T-cell (primary cell): ENCODE measurements around the gene TEX10. TPM values are rescaled to one million over a fixed set of nuclear protein-coding genes. Genes with fewer than 3 reads are reported as not detected.

Experiments
- ATAC-seq, 4 experiments: fragments of 200-7000 bp in 3 of 4; fragments of 150-1000 bp in 1 of 4; cut with Tn5 transposase; replicated peaks in 1 of 4; 1 replicate in 3 of 4; 2 replicates in 1 of 4; pipeline ENCODE4 v1.10.0; 2021; ENCODE audit warnings: moderate library complexity in 3 of 4, mild to moderate bottlenecking in 2 of 4, moderate number of reproducible peaks in 1 of 4
- CTCF ChIA-PET, 2 donors: fragments of 300-600 bp; sonication (Branson Sonifier 250); formaldehyde crosslinking; loops; one replicate each; lab custom pipeline; 2022; ENCODE audit warnings: antibody characterized with exemption in 2 of 2; lab: Charles Lee
- POLR2A ChIA-PET, 2 donors: fragments of 300-600 bp; sonication (Branson Sonifier 250); formaldehyde crosslinking; loops; one replicate each; lab custom pipeline; 2022; ENCODE audit warnings: antibody characterized with exemption in 2 of 2; lab: Charles Lee
- DNase-seq, 35 experiments: peaks; one replicate each; pipeline versions ENCODE4 v3.0.0 to v3.0.0-alpha.2; 2013 to 2023
- H3K27ac ChIP-seq: one replicate; pipeline ENCODE4 v1.5.1; 2013; ENCODE audit warnings: low read length
- H3K27me3 ChIP-seq, 2 experiments: replicated peaks in 1 of 2; 1 replicate in 1 of 2; 2 replicates in 1 of 2; pipeline versions ENCODE4 v1.6.1 to v1.7.0; 2013; ENCODE audit warnings: low read length in 1 of 2, mixed read lengths in 1 of 2; ENCODE audit not compliant: control insufficient read depth in 2 of 2, insufficient read depth in 2 of 2; ENCODE audit errors: extremely low read depth in 1 of 2
- H3K36me3 ChIP-seq, 2 donors: 1 replicate in 1 of 2; 2 replicates in 1 of 2; pipeline versions ENCODE4 v1.6.1 to v1.7.0; 2013; ENCODE audit warnings: low read length in 1 of 2; ENCODE audit not compliant: control insufficient read depth in 2 of 2, insufficient read depth in 1 of 2; ENCODE audit errors: extremely low read depth in 1 of 2
- H3K4me1 ChIP-seq, 2 experiments: 1 replicate in 1 of 2; 2 replicates in 1 of 2; pipeline versions ENCODE4 v1.6.1 to v1.7.0; 2013; ENCODE audit warnings: low read length in 2 of 2, mixed read lengths in 1 of 2; ENCODE audit not compliant: insufficient read depth in 2 of 2, control insufficient read depth in 1 of 2; ENCODE audit errors: extremely low read depth in 1 of 2
- H3K4me3 ChIP-seq, 2 donors: 1 replicate in 1 of 2; 2 replicates in 1 of 2; pipeline versions ENCODE4 v1.5.1 to v1.7.0; 2013; ENCODE audit warnings: mild to moderate bottlenecking in 2 of 2, low read length in 1 of 2, moderate library complexity in 1 of 2; ENCODE audit not compliant: control insufficient read depth in 1 of 2; ENCODE audit errors: extremely low read depth in 1 of 2
- H3K9me3 ChIP-seq: 2 replicates; pipeline ENCODE4 v1.7.0; 2013
- H3K27ac Mint-ChIP-seq, 2 donors: one replicate each; pipeline ENCODE4 v1.8.0; 2020 to 2021; ENCODE audit warnings: mild to moderate bottlenecking in 2 of 2, mixed read lengths in 2 of 2
- H3K27me3 Mint-ChIP-seq, 2 donors: one replicate each; pipeline ENCODE4 v1.8.0; 2021 to 2022; ENCODE audit warnings: mixed read lengths in 2 of 2
- H3K36me3 Mint-ChIP-seq: one replicate; pipeline ENCODE4 v1.8.0; 2021; ENCODE audit warnings: mixed read lengths
- H3K4me1 Mint-ChIP-seq, 3 donors: one replicate each; pipeline ENCODE4 v1.8.0; 2020 to 2022; ENCODE audit warnings: mixed read lengths in 3 of 3, mild to moderate bottlenecking in 1 of 3
- H3K4me3 Mint-ChIP-seq, 3 donors: one replicate each; pipeline ENCODE4 v1.8.0; 2020 to 2022; ENCODE audit warnings: mild to moderate bottlenecking in 3 of 3, mixed read lengths in 3 of 3, moderate library complexity in 3 of 3
- H3K9me3 Mint-ChIP-seq, 3 donors: one replicate each; pipeline ENCODE4 v1.8.0; 2020 to 2022; ENCODE audit warnings: mixed read lengths in 3 of 3
- WGBS: methylation state at CpG from one replicate; pipeline ENCODE4 v1.1.5; 2013; ENCODE audit warnings: missing lambda C conversion rate; ENCODE audit not compliant: insufficient coverage; 5-methylcytosine and 5-hydroxymethylcytosine counted together
- total RNA-seq, 35 experiments: library from RNA in 6 of 35; stranded (reverse) in 6 of 35; fragments of 120-200 nt in 1 of 35; gene quantifications; one replicate each; pipeline versions ENCODE4 v1.2.1 to v1.2.4 and lab custom pipeline; 2013 to 2026

TEX10 gene
- total RNA-seq = 10 to 100 TPM; 14.7 to 18.9 (median 16.7) TPM
- total RNA-seq (2013) = 21.8 TPM
- 26.5 to 114 (median 50.0) reads per million in 29 experiments for total RNA-seq (lab: John Stamatoyannopoulos, UW)

- Mint-ChIP-seq H3K4me3 (peak within 1 kb of the TSS; percentile 95 to 96 (median 96)), H3K36me3 (peaks cover 6% of the 10 kb centered on the region), H3K27ac (peak within 1 kb of the TSS; percentile 79 to 91), H3K9me3 (peaks cover 0 to 6% (median under 1%) of the 10 kb centered on the region in 3 donors), H3K27me3 (no peaks in the 10 kb centered on the region), H3K4me1 (peaks cover 44 to 53% (median 51%) of the 10 kb centered on the region in 3 donors)
- peak within 1 kb of the TSS; percentile 81 to 85 for H3K4me3 ChIP-seq
- DNase-seq = peak; percentile 70 to 93 (median 82)
- H3K27me3 ChIP-seq = no peaks in the 10 kb centered on the region
- no peaks in the 10 kb centered on the region for H3K36me3 ChIP-seq
- peak within 1 kb of the TSS; percentile 77 for H3K27ac ChIP-seq
- ATAC-seq = peak; percentile 91 to 95 (median 92)
- under 1% methylated on average over 28 of the region's 53 CpGs for WGBS
- POLR2A ChIA-PET = interaction anchor here in 1 of 2 donors (0.5 kb wide), 1 partner anchor 22 kb away, joined by 3 read pairs; no protein-coding TSS in a partner anchor
- CTCF ChIA-PET = interaction anchor here (0.6 to 1.5 kb wide), 6 partner anchors 8 to 1133 kb away, joined by 3 to 6 read pairs (median 3); no protein-coding TSS in a partner anchor
- H3K9me3 ChIP-seq = no peaks in the 10 kb centered on the region
- peaks cover 16 to 25% of the 10 kb centered on the region in 2 experiments for H3K4me1 ChIP-seq
Observed at GRCh38 chr9:100352727-100353505, at the start of gene TEX10. Gene TEX10 (minus strand): TSS chr9:100352942. CDS start chr9:100349363, 3,579 bp downstream.

- H3K27ac ChIP-seq = no peak overlapping the region
- no peaks in the 10 kb centered on the region for H3K9me3 ChIP-seq
- 86% methylated on average over 1 of the region's 1 CpG for WGBS
- Mint-ChIP-seq H3K9me3 (no peaks in the 10 kb centered on the region), H3K36me3 (no peaks in the 10 kb centered on the region), H3K27me3 (peaks cover 10 to 13% of the 10 kb centered on the region in 2 donors), H3K4me3 (no peak overlapping the region), H3K27ac (no peak overlapping the region), H3K4me1 (no peaks in the 10 kb centered on the region)
- ChIA-PET CTCF (interaction anchor here in 1 of 2 donors (0.6 to 0.8 kb wide), 2 partner anchors 58 to 1423 kb away, joined by 3 to 4 read pairs; no protein-coding TSS in a partner anchor), POLR2A (no interaction called here)
- peaks cover 0 to 5% of the 10 kb centered on the region in 2 experiments for H3K27me3 ChIP-seq
- H3K36me3 ChIP-seq = no peaks in the 10 kb centered on the region
- ATAC-seq = no peak
- H3K4me3 ChIP-seq = no peak overlapping the region
- H3K4me1 ChIP-seq = no peaks in the 10 kb centered on the region
- DNase-seq = no peak
Observed at GRCh38 chr9:100401042-100401441, 48.3 kb upstream of the TEX10 start.

- no peak for DNase-seq
- H3K27ac ChIP-seq = no peak overlapping the region
- H3K36me3 ChIP-seq = no peaks in the 10 kb centered on the region
- no peak overlapping the region for H3K4me3 Mint-ChIP-seq
- H3K4me3 ChIP-seq = no peak overlapping the region
- no peaks in the 10 kb centered on the region for H3K36me3 Mint-ChIP-seq
- no peaks in the 10 kb centered on the region for H3K9me3 Mint-ChIP-seq
- H3K9me3 ChIP-seq = no peaks in the 10 kb centered on the region
- ChIA-PET POLR2A (interaction anchor here in 1 of 2 donors (0.7 kb wide), 1 partner anchor 70 kb away, joined by 3 read pairs; no protein-coding TSS in a partner anchor), CTCF (interaction anchor here (0.6 to 0.7 kb wide), 2 partner anchors 27 to 58 kb away, joined by 5 to 7 read pairs; no protein-coding TSS in a partner anchor)
- no peaks in the 10 kb centered on the region for H3K4me1 ChIP-seq
- no peak overlapping the region for H3K27ac Mint-ChIP-seq
- H3K27me3 Mint-ChIP-seq = peaks cover 3 to 5% of the 10 kb centered on the region in 2 donors
- 80% methylated on average over 1 of the region's 3 CpGs for WGBS
- no peaks in the 10 kb centered on the region for H3K27me3 ChIP-seq
- ATAC-seq = no peak
- H3K4me1 Mint-ChIP-seq = no peaks in the 10 kb centered on the region
Observed at GRCh38 chr9:100397529-100398266, 45.0 kb upstream of the TEX10 start.

GRCh38 chr9:100396769-100397168 lies 44.0 kb upstream of the TEX10 start:
- Mint-ChIP-seq H3K4me3 (no peak overlapping the region), H3K9me3 (no peaks in the 10 kb centered on the region), H3K36me3 (peaks cover 2% of the 10 kb centered on the region), H3K27me3 (peaks cover 2 to 3% of the 10 kb centered on the region in 2 donors), H3K27ac (no peak overlapping the region), H3K4me1 (no peaks in the 10 kb centered on the region)
- Histone ChIP-seq H3K4me3 (no peak overlapping the region), H3K27me3 (no peaks in the 10 kb centered on the region), H3K27ac (no peak overlapping the region), H3K4me1 (no peaks in the 10 kb centered on the region), H3K36me3 (no peaks in the 10 kb centered on the region), H3K9me3 (no peaks in the 10 kb centered on the region)
- ChIA-PET CTCF (interaction anchor here in 1 of 2 donors (0.7 kb wide), 1 partner anchor 59 kb away, joined by 5 read pairs; no protein-coding TSS in a partner anchor), POLR2A (no interaction called here)
- ATAC-seq (no peak), DNase-seq (no peak)
- no CpG with 5 or more reads among the region's 9 CpGs for WGBS

GRCh38 chr9:100394816-100395215 lies 42.1 kb upstream of the TEX10 start:
- H3K27me3 ChIP-seq = no peaks in the 10 kb centered on the region
- Mint-ChIP-seq H3K36me3 (peaks cover 5% of the 10 kb centered on the region), H3K4me1 (no peaks in the 10 kb centered on the region), H3K4me3 (no peak overlapping the region), H3K27me3 (no peaks in the 10 kb centered on the region), H3K9me3 (no peaks in the 10 kb centered on the region), H3K27ac (no peak overlapping the region)
- H3K27ac ChIP-seq = no peak overlapping the region
- no peaks in the 10 kb centered on the region for H3K36me3 ChIP-seq
- no peak for ATAC-seq
- POLR2A ChIA-PET = no interaction called here
- WGBS = no CpG with 5 or more reads among the region's 2 CpGs
- no peak overlapping the region for H3K4me3 ChIP-seq
- H3K4me1 ChIP-seq = no peaks in the 10 kb centered on the region
- no peaks in the 10 kb centered on the region for H3K9me3 ChIP-seq
- CTCF ChIA-PET = no interaction called here
- no peak for DNase-seq

- Histone ChIP-seq H3K4me3 (no peak overlapping the region), H3K27me3 (no peaks in the 10 kb centered on the region), H3K36me3 (no peaks in the 10 kb centered on the region), H3K4me1 (no peaks in the 10 kb centered on the region), H3K27ac (no peak overlapping the region), H3K9me3 (no peaks in the 10 kb centered on the region)
- Mint-ChIP-seq H3K4me3 (no peak overlapping the region), H3K27me3 (no peaks in the 10 kb centered on the region), H3K36me3 (peaks cover 5% of the 10 kb centered on the region), H3K9me3 (no peaks in the 10 kb centered on the region), H3K27ac (no peak overlapping the region), H3K4me1 (no peaks in the 10 kb centered on the region)
- DNase-seq = no peak
- ChIA-PET POLR2A (no interaction called here), CTCF (no interaction called here)
- ATAC-seq = no peak
Observed at GRCh38 chr9:100394032-100394695, 41.4 kb upstream of the TEX10 start.
